CD4-positive, alpha-beta T cell treated with Interleukin-2 at 100 ng/mL for 4 hours (primary cell): ENCODE measurements around the gene PCDHA11.
"Not testable (repeated sequence)": the region's sequence is repeated elsewhere in the genome, so short reads cannot be mapped to it uniquely, and the experiment has no call there.

Experiments
- DNase-seq: peaks from one replicate; pipeline ENCODE4 v3.0.0-alpha.2; 2020; ENCODE audit warnings: low spot score

Gene PCDHA11

DNA sequence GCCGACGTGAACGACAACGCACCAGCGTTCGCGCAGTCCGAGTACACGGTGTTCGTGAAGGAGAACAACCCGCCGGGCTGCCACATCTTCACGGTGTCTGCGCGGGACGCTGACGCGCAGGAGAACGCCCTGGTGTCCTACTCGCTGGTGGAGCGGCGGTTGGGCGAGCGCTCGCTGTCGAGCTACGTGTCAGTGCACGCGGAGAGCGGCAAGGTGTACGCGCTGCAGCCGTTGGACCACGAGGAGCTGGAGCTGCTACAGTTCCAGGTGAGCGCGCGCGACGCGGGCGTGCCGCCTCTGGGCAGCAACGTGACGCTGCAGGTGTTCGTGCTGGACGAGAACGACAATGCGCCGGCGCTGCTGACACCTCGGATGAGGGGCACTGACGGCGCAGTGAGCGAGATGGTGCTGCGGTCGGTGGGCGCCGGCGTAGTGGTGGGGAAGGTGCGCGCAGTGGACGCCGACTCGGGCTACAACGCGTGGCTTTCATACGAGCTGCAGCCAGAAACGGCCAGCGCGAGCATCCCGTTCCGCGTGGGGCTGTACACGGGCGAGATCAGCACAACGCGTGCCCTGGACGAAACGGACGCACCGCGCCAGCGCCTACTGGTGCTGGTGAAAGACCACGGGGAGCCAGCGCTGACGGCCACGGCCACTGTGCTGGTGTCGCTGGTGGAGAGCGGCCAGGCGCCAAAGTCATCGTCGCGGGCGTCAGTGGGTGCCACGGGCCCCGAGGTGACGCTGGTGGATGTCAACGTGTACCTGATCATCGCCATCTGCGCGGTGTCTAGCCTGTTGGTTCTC, 18.7 kb upstream of the PCDHA11 start:
- DNase-seq, result not testable (repeated sequence)

DNA sequence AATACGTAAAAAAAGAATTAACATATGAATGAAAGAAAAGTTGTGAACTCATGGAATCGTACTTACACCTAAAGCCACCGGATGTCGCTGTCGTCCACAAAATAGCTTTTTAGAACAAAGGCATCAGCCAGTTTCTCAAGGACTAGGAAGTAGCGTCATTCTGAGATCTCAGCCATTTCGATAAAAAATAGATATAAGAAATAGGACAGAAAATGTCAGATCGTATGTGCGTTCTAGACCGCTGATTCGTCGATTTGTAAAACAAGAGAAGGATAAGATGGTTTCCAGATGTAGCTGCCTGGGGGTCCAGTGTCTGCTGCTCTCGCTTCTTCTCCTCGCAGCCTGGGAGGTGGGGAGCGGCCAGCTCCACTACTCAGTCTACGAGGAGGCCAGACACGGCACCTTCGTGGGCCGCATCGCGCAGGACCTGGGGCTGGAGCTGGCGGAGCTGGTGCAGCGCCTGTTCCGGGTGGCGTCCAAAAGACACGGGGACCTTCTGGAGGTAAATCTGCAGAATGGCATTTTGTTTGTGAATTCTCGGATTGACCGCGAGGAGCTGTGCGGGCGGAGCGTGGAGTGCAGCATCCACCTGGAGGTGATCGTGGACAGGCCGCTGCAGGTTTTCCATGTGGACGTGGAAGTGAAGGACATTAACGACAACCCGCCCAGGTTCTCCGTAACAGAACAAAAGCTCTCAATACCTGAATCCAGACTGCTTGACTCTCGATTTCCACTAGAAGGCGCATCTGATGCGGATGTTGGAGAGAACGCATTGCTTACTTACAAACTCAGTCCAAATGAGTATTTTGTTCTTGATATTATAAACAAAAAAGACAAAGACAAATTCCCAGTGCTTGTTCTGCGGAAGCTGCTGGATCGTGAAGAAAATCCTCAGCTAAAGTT, 12.7 kb upstream of the PCDHA11 start, which contains the start of gene PCDHA10:
Gene PCDHA10, plus strand, starts transcription at position 126 of the 903 bp plus-strand sequence. Its CDS starts 152 bp downstream, at position 278.
- DNase-seq, result no peak

DNA sequence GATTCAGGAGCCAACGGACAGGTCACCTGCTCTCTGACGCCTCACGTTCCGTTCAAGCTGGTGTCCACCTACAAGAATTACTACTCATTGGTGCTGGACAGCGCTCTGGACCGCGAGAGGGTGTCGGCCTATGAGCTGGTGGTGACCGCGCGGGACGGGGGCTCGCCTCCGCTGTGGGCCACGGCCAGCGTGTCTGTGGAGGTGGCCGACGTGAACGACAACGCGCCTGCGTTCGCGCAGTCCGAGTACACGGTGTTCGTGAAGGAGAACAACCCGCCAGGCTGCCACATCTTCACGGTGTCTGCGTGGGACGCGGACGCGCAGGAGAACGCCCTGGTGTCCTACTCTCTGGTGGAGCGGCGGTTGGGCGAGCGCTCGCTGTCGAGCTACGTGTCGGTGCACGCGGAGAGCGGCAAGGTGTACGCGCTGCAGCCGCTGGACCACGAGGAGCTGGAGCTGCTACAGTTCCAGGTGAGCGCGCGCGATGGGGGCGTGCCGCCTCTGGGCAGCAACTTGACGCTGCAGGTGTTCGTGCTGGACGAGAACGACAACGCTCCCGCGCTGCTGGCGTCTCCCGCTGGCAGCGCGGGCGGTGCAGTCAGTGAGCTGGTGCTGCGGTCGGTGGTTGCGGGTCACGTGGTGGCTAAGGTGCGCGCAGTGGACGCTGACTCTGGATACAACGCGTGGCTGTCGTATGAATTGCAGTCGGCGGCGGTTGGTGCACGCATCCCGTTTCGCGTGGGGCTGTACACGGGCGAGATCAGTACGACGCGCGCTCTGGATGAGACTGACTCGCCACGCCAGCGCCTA, 11.4 kb upstream of the PCDHA11 start:
- no peak for DNase-seq

DNA sequence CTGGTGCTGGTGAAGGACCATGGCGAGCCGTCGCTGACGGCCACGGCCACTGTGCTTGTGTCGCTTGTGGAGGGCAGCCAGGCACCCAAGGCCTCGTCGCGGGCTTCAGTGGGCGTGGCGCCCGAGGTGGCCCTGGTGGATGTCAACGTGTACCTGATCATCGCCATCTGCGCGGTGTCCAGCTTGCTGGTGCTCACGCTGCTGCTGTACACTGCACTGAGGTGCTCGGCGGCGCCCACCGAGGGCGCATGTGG, 10.8 kb upstream of the PCDHA11 start:
- no peak for DNase-seq

DNA sequence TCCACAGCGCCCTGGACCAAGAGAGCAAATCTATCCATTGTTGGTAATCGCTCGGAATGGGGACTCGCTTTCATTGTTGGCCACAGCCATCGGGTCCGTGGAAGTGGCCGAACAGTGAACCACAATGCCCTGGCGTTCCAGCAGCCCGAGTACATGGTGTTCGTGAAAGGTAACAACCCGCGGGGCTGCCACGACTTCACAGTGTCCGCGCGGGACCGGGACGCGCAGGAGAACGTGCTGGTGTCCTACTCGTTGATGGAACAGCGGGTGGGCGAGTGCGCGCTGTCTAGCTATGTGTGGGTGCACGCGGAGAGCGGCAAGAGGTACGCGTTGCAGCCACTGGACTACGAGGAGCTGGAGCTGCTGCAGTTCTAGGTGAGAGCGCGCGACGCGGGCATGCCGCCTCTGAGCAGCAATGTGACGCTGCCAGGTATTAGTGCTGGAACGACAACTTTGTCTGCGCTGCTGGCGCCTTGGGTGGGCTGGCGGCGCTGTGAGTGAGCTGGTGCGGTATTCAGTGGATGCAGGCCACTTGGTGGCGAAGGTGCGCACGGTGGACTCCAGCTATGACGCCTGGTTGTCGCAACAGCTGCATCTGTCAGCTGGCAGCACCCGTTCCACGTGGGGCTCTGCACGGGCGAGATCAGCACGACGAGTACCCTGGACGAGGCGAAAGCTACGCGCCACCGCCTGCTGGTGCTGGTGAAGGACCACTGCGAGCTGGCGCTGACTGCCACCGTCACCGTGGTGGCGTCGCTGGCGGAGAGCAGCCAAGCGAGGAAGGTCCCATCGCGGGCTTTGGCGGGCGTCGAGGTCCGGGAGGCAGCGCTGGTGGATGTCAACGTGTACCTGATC, 6.1 kb upstream of the PCDHA11 start:
- no peak for DNase-seq

- no peak for DNase-seq
These were observed 764 bp downstream of the PCDHA11 start for GRCh38 chr5:140869555-140869886.

DNA sequence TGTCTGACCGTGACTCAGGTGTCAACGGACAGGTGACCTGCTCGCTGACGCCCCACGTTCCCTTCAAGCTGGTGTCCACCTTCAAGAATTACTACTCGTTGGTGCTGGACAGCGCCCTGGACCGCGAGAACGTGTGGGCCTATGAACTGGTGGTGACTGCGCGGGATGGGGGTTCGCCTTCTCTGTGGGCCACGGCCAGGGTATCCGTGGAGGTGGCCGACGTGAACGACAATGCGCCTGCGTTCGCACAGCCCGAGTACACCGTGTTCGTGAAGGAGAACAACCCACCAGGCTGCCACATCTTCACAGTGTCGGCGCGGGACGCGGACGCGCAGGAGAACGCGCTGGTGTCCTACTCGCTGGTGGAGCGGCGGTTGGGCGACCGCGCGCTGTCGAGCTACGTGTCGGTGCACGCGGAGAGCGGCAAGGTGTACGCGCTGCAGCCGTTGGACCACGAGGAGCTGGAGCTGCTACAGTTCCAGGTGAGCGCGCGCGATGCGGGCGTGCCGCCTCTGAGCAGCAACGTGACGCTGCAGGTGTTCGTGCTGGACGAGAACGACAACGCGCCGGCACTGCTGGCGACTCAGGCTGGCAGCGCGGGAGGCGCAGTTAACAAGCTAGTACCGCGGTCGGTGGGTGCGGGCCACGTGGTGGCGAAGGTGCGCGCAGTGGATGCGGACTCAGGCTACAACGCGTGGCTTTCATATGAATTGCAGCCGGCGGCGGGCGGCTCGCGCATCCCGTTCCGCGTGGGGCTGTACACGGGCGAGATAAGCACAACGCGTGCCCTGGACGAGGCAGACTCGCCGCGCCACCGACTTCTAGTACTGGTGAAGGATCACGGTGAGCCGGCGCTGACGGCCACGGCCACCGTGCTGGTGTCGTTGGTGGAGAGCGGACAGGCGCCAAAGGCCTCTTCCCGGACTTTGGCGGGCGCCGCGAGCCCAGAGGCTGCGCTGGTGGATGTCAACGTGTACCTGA, 1.8 kb downstream of the PCDHA11 start:
- no peak for DNase-seq

- no peak for DNase-seq
These were observed 6.6 kb downstream of the PCDHA11 start, which contains the start of gene PCDHA12 for GRCh38 chr5:140875085-140876065. Gene PCDHA12 (plus strand): TSS chr5:140875308. CDS start chr5:140875473, 165 bp downstream.

DNA sequence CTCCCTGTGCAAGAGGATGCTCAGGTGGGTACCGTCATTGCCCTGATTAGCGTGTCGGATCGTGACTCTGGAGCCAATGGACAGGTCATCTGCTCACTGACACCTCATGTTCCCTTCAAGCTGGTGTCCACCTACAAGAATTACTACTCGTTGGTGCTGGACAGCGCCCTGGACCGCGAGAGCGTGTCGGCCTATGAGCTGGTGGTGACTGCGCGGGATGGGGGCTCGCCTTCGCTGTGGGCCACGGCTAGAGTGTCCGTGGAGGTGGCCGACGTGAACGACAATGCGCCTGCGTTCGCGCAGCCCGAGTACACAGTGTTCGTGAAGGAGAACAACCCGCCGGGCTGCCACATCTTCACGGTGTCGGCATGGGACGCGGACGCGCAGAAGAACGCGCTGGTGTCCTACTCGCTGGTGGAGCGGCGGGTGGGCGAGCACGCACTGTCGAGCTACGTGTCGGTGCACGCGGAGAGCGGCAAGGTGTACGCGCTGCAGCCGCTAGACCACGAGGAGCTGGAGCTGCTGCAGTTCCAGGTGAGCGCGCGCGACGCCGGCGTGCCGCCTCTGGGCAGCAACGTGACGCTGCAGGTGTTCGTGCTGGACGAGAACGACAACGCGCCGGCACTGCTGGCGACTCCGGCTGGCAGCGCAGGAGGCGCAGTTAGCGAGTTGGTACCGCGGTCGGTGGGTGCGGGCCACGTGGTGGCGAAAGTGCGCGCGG, 7.9 kb downstream of the PCDHA11 start:
- not testable (repeated sequence) for DNase-seq

GRCh38 chr5:140877262-140877581, 8.5 kb downstream of the PCDHA11 start:
- no peak for DNase-seq

DNA sequence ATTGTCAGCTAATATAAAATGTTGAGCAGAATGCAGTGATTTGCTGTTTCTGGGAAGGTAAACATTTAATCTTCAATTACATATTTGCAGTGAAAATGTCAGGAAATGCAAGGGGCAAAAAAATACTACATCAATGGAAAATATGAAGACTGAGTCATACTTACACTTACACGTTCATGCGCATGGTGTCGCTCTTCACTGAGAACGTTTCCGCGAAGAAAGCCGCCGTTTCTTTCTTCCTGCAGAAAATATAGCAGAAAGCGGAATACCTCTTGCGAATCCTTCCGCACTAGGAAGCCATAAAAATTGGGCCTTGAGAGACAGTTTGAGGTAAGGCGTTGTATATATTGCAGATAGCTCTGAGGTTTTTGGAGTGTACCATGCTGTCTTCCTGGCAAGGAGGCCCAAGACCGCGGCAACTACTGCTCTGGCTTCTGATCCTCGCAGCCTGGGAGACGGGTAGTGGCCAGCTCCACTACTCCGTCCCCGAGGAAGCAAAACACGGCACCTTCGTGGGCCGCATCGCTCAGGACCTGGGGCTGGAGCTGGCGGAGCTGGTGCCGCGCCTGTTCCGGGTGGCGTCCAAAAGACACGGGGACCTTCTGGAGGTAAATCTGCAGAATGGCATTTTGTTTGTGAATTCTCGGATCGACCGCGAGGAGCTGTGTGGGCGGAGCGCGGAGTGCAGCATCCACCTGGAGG, 13.3 kb downstream of the PCDHA11 start, which contains the start of gene PCDHA13:
Gene PCDHA13, plus strand, starts transcription at position 236 of the 702 bp plus-strand sequence. Its CDS starts 145 bp downstream, at position 381.
- no peak for DNase-seq

GRCh38 chr5:140882591-140882899, 13.8 kb downstream of the PCDHA11 start:
- DNase-seq, result no peak

- no peak for DNase-seq
These were observed 14.6 kb downstream of the PCDHA11 start for GRCh38 chr5:140883373-140883772.

DNA sequence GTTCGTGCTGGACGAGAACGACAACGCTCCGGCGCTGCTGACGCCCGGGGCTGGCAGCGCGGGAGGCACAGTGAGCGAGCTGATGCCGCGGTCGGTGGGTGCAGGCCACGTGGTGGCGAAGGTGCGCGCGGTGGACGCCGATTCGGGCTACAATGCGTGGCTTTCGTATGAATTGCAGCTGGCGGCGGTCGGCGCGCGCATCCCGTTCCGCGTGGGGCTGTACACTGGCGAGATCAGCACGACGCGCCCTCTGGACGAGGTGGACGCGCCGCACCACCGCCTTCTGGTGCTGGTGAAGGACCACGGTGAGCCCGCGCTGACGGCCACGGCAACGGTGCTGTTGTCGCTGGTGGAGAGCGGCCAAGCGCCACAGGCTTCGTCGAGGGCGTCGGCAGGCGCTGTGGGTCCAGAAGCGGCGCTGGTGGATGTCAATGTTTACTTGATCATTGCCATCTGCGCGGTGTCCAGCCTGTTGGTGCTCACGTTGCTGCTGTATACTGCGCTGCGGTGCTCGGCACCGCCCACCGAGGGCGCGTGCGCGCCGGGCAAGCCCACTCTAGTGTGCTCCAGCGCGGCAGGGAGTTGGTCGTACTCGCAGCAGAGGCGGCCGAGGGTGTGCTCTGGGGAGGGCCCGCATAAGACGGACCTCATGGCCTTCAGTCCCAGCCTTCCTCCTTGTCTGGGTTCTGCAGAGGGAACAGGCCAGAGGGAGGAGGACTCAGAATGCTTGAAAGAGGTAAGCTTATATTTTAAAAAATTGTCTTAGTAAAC, 15.4 kb downstream of the PCDHA11 start:
- no peak for DNase-seq

DNA sequence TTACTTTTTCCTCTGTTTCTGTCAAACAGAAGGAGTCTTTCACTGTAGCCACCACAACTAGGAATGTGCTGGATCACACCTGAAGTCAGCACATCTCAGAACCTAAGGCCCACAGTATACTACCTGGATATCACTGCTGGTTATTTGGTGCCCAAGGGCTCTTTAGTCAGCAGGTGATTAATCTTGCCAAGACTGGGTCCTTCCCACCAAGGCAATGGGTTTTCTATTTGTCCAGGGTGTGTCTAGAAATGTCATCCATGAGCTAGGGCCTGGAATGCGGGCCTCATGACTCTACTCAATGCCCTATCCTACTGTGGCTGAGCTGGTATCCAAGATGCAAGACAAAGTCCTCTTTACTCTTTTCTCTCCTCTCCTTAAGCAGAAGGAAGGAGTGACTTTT, 47.6 kb downstream of the PCDHA11 start:
- DNase-seq, result no peak
